Measurements from ENCODE around the gene RCN2.
"Not testable (repeated sequence)": the region's sequence is repeated elsewhere in the genome, so short reads cannot be mapped to it uniquely, and the experiment has no call there.

DNA sequence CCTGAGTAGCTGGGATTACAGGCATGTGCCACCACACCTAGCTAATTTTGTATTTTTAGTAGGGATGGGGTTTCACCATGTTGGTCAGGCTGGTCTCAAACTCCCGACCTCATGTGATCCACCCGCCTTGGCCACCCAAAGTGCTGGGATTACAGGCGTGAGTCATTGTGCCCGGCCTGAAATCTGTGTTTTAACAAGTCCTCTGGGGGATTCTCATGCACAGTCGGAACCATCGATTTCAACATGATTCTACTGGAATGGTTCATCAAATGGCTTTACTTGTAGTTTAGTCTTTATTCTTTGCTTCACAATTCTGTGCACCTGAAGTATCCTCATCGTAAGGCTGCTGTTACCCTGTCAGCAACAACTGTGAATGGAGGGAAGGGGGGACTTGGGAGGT lies 34.5 kb downstream of the RCN2 start:
- TF ChIP-seq, protein P1, sequence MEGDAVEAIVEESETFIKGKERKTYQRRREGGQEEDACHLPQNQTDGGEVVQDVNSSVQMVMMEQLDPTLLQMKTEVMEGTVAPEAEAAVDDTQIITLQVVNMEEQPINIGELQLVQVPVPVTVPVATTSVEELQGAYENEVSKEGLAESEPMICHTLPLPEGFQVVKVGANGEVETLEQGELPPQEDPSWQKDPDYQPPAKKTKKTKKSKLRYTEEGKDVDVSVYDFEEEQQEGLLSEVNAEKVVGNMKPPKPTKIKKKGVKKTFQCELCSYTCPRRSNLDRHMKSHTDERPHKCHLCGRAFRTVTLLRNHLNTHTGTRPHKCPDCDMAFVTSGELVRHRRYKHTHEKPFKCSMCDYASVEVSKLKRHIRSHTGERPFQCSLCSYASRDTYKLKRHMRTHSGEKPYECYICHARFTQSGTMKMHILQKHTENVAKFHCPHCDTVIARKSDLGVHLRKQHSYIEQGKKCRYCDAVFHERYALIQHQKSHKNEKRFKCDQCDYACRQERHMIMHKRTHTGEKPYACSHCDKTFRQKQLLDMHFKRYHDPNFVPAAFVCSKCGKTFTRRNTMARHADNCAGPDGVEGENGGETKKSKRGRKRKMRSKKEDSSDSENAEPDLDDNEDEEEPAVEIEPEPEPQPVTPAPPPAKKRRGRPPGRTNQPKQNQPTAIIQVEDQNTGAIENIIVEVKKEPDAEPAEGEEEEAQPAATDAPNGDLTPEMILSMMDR (conservative IDR thresholded peaks at IDR 0.05; ENCODE audit: low read depth, low read length): not testable (repeated sequence)
- not testable (repeated sequence) for TF ChIP-seq EZH2 (IDR thresholded peaks at IDR 0.05; ENCODE audit: low read length, unreplicated experiment); EZH2phosphoT487 (IDR thresholded peaks at IDR 0.05; ENCODE audit: borderline replicate concordance, low read length)
